NCI-H128 (cell line): ENCODE measurements around the gene BMP8B.
"Not testable (repeated sequence)": the region's sequence is repeated elsewhere in the genome, so short reads cannot be mapped to it uniquely, and the experiment has no call there.

ENCODE experiments used
- DNase-seq: peaks from one replicate; lab custom pipeline; 2025; ENCODE audit not compliant: unreplicated experiment; lab: John Stamatoyannopoulos, UW

The BMP8B gene, protein sequence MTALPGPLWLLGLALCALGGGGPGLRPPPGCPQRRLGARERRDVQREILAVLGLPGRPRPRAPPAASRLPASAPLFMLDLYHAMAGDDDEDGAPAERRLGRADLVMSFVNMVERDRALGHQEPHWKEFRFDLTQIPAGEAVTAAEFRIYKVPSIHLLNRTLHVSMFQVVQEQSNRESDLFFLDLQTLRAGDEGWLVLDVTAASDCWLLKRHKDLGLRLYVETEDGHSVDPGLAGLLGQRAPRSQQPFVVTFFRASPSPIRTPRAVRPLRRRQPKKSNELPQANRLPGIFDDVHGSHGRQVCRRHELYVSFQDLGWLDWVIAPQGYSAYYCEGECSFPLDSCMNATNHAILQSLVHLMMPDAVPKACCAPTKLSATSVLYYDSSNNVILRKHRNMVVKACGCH

DNA sequence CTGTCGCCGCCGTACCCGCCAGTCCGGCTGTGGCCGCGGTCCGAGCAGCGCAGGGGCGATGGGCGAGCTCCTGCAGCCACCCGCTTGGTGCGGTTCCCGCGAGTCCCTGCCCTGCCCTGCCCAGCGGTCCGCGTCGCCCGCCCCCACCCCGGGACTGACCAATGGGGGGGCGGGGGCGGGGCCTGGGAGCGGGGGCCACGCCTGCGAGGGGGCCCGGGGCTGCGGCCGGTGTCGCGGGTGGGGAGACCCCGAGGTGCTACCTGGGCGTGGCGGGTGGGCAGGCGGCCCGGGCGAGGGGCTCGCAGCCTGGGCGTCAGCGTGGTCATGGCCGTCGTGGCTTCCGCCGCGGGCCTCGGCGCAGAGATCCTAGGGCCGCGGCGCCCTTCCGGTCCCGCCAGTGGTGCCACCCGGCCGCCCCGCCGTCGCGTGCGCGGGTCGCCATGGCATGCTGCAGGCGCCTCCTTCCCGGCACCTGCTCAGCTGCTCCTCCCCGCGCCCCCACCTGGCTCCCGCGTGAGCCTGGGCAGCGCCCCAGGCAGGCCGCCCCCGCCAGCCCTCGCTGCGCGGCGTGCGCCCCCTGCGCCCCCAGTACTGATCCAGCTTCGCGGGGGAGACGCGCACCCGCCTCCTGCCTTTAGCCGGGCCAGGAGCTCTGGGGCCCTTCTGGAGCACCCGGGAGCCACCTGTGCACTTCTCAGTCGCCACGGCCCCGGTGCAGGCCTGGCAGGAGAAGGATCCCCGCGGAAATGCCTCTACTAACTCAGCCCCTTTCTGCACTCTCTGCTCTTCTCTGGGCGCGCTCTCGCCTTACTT, at the start of gene BMP8B:
Gene BMP8B (minus strand): TSS at position 108 of the 813 bp plus-strand sequence. CDS start 380 bp downstream, outside the sequence.
- peak; percentile 18 for DNase-seq

DNA sequence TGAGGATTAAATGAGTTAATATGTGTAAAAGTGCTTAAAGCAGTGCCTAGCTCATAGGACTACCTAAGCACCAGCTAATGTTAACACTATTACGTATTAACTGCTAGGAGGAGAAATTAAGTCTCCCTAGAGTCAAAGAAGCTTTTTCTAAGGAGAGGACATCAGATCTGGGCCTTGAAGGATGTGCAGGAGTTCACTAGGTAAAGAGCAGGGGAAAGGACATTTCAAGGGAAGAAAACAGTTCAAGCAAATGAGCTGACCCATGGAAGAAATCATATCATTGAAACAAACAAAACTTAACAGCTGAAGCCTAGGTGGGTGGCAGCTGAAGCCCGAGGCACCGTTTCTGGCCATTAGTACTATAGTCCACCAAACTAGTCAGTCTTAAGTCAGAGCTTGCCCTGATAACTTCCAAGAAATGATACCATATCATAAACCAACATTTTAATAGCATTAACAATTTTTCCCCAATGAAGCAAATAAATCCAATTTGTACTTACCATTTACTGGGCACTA, 48.0 kb upstream of the BMP8B start:
- DNase-seq = no peak

DNA sequence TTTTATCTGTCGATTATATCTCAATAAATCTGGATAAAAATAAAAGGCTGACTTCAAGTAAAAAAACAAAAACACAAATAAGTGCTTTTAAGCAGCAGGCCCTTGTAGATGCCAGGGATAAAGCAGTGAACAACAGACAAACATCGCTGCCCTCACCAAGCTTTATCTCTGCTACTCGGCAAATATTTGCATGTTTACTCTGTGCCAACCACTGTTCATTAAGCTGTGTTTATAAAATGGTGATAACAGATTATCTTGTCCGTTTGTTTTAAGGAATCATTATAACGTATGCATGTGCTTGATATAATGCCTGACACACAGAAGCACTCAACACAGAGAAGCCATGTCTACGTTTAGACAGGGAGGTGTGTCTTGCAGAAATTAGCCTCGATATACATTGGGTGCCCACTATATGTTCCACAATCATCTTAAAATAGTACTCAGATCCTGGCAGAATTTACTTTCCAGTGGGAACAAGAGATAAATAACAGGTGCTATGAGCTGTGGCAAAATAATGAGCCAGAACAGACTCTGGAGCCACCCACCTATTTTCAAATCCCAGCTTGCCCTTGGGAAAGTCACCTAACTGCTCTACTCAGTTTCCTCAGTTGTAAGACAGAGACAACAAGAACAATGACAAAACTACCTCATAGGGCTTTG, 47.4 kb upstream of the BMP8B start:
- no peak for DNase-seq

DNA sequence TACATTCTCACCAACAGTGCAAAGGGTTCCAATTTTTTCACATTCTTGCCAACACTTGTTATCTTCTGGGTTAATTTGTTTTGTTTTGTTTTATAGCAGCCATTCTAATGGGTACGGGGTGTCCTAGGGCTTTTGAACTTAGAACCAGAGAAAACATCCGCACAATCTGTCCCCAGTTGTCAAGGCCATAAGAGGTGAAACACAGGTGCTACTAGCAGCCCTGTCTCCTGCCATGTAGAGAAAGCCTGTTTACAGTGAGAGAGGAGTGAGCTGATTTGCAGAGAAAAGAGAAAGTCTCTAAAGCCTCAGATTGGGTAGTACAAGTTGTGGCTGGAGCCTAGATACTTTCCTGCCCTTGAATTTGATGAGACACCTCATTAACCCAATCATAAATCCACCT, 46.4 kb upstream of the BMP8B start:
- no peak for DNase-seq

DNA sequence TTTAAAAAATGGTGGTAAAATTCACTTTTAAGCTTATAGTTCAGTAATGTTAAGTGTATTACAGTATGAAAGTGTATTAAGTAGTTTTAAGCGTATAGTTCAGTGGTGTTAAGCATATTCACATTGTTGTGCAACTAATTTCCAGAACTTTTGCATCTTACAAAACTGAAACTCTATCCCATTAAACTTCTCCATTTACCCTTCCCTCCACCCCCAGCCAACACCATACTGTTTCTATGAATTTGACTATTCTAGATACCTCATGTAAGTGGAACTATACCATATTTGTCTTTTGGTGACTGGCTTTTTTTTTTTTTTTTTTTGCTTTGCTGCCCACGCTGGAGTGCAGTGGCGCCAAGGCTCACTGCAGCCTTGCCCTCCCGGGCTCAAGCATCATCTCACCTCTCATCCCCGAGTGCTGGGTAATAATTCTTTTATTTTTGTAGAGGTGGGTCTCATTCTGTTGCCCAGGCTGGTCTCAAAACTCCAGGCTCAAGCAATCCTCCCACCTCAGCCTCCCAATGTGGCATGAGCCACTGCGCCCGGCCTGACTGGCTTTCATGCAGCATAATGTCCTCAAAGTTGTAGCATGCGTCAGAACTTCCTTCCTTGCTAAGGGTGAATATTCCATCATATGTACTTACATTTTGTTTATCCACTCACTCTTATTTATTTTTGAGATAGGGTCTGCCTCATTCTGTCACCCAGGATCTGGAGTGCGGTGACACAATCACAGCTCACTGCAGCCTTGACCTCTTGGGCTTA, 45.1 kb upstream of the BMP8B start:
- no peak for DNase-seq

DNA sequence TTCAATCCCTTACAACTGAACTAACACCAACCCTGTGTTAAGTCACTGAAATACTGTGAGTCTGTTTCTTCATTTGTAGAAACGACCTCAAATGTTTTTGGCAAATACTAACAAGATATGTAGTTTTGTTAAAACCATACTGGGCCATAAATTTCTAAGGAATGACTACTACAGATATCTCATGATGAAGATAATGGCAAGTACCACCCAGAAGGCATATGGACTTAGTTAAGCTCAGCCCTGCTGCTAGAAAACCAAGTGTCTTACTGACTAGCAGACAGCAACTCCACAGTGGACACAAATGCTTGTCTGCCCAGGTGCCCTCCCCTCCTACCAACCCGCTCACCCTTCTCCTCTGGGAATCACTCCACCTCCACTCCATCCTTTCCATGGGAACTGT, 44.5 kb upstream of the BMP8B start:
- no peak for DNase-seq

DNA sequence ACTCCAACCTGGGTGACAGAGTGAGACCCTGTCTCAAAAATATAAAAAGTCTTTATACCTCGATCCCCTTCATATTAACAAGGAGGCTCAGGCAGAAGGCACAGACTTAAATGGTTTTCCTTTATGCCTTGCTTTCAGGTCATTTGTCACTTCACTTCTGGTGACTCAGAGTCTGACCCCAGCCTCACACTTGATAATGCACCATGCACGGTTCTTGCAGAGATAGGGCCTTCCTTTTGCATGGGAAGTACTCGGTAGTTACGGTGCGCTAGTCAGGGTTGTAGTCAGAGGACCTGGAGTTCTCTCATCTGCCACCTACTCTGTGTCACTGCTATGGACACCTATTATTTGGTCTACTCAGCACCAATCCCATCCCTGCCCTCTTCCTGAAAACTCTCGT, 43.6 kb upstream of the BMP8B start:
- DNase-seq = no peak

DNA sequence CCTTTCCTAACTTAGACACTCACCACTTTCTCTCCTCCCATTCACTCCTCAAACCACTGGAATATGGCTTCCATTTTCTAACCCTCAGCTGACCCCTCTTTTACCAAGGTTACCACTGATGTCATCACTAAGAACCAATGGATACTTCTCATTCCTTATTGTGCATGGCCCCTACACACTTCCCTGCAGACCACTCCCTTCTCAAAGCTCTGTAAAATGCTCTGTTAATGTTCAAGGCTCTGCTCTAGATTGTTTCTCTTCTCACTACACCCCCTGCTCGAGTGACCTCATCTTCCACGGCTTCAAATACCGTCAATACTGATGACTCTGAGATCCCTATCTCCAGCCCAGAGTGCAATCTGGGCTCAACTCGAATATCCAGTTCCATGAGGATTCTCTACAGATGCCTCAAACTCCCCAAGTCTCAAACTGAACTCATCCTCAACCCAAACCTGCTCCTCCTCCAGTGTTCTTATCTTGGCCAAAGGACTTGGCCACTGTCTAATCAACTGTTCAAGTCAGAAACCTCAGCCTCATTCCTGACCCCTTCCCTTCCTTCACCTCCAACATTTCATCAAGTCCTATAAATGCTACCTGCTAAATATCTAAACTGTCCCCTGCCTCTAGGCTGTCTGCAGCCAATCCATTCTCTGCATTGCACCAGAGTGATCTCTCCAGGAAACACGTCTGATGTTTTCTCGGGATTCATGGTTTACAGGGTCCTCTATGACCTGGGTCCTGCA, 41.3 kb upstream of the BMP8B start:
- DNase-seq = no peak

DNA sequence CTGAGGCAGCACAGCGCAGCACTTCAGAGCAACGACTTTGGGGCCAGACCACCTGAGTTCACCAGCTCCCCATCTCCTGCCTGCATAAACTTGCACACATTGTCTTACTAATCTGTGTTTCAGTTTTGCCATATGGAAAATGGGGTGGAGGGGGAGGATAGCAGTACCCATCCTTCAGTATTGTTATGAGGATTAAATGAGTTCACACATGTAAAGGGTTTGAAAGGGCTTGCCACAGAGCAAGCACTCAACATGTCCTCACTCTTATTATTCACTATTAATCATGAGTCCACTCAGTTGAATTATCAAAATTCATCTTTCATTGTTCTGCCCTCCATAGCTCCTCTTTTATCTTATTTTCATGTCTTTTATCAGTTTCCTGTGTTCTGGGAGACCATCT, 40.1 kb upstream of the BMP8B start:
- DNase-seq = no peak

DNA sequence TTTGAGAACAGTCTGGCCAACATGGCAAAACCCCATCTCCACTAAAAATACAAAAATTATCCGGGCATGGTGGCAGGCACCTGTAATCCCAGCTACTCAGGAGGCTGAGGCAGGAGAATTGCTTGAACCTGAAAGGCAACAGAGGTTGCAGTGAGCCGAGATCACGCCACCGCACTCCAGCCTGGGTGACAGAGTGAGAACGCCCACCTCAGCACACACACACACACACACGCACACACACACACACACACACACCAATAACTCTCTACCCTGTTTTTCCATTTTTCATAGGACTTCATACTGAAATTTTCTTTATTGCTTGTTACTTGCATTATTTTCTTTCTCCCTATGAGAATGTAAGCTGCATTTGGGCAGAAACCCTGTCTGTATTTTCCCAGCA, 39.6 kb upstream of the BMP8B start:
- not testable (repeated sequence) for DNase-seq

DNA sequence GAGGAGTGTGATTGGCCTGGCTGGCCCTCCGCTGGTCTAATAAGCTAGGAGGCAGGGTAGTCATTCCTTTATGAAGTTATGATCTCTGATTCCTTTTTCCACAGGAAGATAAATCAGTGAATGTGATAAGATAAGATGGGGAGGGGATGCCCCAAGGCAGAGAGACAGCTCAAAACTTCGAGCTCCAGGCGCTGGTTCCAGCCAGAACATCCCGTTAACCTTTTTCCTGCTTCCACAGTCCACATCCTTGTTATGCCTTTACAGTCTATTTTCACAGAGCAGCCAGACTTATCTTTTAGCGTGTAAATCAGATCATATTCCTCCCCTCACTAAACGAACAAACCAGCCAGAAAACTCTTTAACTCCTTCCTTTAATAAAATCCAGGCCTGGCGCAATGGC, 38.5 kb upstream of the BMP8B start:
- no peak for DNase-seq

DNA sequence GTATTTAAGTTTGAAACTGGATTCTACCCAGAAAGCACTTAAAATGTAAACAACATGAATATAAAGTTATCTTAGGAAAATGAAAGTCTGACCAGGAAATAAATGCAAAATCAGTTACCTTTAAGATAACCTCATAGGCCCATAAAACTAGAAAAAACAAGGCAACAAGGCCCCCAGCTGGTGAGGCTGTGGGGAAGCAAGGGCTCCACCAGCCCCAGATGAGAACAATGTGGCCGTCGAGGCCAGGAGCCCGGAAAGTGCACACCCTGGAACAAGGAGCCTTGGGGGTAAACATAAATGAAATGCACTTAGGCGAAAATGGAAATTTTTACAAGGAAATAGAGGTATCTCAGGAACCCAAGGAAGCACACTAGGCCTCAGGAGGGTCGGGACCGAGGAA, 37.9 kb upstream of the BMP8B start:
- no peak for DNase-seq

DNA sequence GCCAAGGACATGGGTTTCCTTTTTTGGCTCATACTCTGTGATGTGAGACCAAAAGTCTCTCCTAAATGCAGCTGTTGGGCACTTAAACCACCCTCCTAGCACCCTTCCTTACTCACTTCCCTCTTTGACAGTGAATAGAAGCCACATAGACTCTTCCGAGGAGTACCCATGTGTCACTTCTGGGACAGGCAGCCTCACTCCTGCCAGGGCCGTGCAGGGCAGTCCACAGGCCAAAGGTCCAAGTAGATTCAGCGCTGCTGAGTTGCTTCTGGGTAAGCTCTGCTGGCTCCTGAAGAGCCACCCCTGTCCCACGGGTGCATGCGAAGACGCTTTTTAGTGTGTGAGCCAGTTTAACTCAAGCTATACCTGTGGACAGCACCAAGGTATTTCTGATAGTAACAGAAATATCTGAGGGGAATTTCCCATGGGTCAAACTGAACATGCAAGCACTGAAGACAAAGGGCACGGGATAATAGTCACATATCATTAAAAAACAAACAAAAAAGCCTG, 36.8 kb upstream of the BMP8B start:
- DNase-seq = no peak

DNA sequence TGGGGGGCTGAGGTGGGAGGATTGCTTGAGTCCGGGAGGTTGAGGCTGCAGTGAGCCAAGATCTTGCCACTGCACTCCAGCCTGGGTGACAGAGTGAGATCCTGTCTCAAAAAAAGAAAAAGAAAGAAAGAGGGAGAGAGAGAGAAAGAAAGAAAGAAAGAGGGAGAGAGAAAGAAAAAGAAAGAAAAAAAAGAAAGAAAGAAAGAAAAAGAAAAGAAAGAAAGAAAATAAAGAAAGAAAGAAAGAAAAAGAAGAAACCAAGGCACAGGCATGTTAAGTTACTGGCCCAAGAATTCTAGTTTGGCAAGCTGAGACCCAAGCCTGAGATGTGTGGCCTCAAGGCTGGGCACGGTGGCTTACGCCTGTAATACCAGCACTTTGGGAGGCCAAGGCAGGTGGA, 34.8 kb upstream of the BMP8B start:
- not testable (repeated sequence) for DNase-seq

DNA sequence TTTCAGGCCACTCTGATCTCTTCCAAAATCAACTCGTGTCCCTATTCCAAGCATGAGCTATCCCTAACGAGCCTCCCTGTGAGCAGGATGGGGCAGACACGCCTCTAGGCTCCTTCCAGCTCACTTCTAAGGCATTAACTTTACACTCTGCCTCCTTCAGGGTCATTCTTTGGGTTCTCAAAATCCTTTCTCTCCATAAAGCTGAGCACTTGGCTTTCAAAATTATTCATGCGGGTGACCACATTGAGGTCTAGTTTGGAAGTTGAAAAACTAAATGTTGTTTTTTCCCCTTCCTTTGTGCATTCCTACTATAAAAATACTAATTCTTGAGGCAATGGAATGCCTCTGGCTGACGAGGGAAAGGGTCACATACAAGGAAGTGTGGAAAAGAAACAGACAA, 33.5 kb upstream of the BMP8B start:
- no peak for DNase-seq

DNA sequence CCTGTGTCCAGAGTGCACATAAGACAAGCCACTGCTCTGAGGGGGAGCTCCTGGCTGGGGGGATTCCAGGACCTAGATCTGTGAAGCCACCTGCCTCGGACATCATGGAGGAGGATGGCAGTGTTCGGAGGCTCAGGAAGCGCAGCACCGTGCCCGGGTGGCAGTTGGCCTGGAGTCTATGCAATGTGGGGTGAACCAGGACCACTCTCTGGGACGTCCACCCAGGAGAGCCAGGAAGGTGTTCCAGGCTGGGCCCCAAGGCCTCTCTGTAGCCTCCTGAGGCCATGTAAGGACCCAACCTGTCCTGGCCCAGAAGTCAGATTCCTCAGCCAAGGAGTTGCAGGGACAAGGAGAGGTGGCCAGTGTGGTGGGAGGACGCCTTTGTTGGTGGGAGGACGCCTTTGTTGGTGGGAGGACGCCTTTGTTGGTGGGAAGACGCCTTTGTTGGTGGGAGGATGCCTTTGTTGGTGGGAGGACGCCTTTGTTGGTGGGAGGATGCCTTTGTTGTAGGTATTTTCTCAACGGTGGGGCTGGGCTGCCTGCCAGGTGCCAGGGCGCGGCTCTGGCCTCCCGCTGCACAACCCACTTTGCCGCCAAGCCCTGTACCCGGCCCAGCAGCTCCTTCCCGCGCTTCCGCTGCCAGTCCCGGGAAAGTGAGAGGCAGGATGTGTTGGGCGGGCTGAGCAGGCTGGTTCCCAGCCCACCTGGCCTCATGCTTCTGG, 30.6 kb upstream of the BMP8B start:
- no peak for DNase-seq

DNA sequence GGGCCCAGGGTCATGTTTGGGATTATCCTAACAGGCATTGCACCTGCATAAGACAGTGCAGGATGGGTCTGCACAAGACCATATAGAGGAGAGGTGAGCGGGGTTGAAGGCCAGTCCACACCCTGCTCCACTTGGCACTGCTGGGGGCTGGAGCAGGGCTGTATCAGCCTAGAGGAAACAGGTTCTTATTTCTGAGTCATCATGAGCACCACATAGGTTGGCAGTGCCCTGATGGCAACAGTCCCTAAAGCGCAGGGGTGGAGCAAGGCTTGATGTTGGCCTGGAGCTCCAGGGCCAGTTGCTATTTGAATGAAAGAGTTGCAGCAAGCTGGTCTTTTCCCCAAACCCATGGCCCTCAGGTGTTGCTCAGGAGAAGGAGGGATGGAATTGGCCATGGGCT, 29.8 kb upstream of the BMP8B start:
- no peak for DNase-seq

DNA sequence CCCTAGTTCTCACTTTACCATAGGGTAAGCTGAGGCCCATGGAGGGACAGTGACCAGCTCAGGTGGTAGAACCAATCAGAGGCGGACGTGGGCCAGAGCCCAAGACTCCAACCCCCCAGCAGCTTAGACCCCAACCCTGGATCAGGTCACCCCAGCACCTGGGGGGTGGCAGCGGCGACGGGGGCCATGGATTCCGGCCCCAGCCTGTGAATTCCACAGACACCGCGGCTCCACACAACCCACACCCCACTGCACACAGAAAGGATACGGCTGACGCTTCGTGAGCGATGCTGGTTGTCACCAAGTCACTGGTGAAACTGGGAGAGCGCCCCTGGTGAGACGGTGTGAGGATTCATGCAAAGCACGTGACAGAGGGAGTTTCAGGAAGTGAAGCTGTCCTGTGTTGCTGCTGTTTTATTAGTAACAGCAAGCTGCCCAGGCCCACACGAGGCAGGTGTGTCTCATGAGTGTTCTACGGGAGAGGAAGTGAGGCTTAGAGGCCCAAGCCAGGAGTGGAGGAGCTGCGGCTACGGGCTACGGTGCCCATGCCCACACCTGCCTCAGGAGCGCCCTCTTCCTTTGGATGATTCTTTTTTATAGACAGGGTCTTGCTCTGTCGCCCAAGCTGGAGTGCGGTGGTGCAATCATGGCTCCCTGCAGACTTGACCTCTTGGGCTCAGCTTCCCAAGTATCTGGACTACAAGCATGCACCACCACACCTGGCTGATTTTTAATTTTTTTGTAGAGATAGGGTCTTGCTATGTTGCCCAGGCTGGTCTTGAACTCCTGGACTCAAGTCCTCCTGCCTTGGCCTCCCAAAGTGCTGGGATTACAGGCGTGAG, 28.6 kb upstream of the BMP8B start:
- not testable (repeated sequence) for DNase-seq
